ENCODE results near the gene PAM.
A peak's percentile ranks its signal among the peaks of the same experiment; 100 is the strongest.

Gene PAM

DNA sequence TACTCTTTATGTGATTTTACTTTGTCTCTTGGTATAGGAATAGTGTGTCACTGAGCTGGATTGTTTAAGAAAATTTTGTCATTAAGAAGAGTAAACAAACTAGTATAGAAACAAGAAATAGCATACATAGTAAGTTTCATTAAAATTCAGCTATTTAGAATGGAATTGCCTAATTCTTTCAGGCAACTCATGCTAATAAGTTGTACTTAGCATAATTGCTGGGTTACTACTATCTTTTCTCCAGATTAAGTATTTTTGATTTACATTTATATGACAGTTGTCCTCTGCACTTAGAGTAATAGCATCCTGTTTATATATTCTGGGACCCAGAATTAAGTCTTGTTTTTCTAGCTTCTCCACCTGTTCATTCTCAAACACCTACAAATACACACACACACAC is 85.9 kb downstream of the PAM start:
- H2BK120ac ChIP-seq (ENCODE audit: low read depth, low read length): no peak overlapping the region
- no peak overlapping the region for H2BK12ac ChIP-seq (ENCODE audit: low read length in 2 of 2)
- H3K9ac ChIP-seq (ENCODE audit: low read length): no peak overlapping the region
- no peak overlapping the region for H2BK15ac ChIP-seq (ENCODE audit: low read depth, poor library complexity, severe bottlenecking)
- DNase-seq: no peak
- no peak overlapping the region for H3K14ac ChIP-seq (ENCODE audit: low read length in 2 of 2)
- no peaks in the 10 kb centered on the region for H3K9me3 ChIP-seq (ENCODE audit: control insufficient read depth, low read length)
- no peaks in the 10 kb centered on the region for H3K27me3 ChIP-seq (ENCODE audit: control insufficient read depth in 1 of 2, insufficient read depth in 1 of 2, low read length in 2 of 2)
- no peaks in the 10 kb centered on the region for H3K4me1 ChIP-seq (ENCODE audit: control insufficient read depth, insufficient read depth, low read depth, low read length)
- H3K4me3 ChIP-seq (ENCODE audit: insufficient read depth in 1 of 2, low read depth in 1 of 2, low read length in 2 of 2): no peak overlapping the region
- no peak overlapping the region for H2BK5ac ChIP-seq (ENCODE audit: low read depth, low read length, poor library complexity, severe bottlenecking)
- H3K4ac ChIP-seq (ENCODE audit: low read depth in 1 of 2, low read length in 2 of 2): no peak overlapping the region
- H2AK5ac ChIP-seq (ENCODE audit: low read length, severe bottlenecking): no peak overlapping the region
- H4K8ac ChIP-seq (ENCODE audit: low read length): no peak overlapping the region
- no peak overlapping the region for H3K27ac ChIP-seq (ENCODE audit: low read length, poor library complexity, severe bottlenecking)
- no peak overlapping the region for H4K91ac ChIP-seq (ENCODE audit: low read length)
- H3K4me2 ChIP-seq (ENCODE audit: low read length, poor library complexity, severe bottlenecking): no peak overlapping the region
- H3K23ac ChIP-seq (ENCODE audit: low read length in 2 of 2): no peak overlapping the region
- H2AFZ ChIP-seq (ENCODE audit: low read depth, low read length): no peak overlapping the region
- no peak overlapping the region for H3K18ac ChIP-seq (ENCODE audit: low read depth in 1 of 2, low read length in 2 of 2)
- H3K36me3 ChIP-seq (ENCODE audit: control insufficient read depth in 1 of 2, insufficient read depth in 2 of 2, low read depth in 1 of 2, low read length in 2 of 2): peaks cover 0 to 4% of the 10 kb centered on the region in 2 experiments
- peaks cover 17% of the 10 kb centered on the region for H3K79me1 ChIP-seq (replicated peaks; ENCODE audit: low read length, poor library complexity, severe bottlenecking)

DNA sequence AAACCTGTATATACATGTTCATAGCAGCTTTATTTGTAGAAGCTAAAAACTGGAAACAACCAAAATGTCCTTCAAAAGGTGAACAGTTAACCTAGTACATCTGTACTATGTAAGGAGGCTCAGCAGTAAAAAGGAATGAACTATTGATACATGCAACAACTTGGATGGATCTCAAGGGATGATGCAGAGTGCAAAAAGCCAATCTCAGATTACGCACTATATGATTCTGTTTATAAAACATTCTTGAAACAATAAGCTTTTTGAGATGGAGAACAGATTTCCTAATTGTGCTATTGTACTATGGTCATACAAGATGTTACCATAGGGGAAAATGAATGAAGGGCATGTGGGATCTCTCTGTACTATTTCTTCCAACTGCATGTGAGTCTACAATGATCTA is 88.9 kb downstream of the PAM start:
- Histone ChIP-seq H3K14ac (ENCODE audit: low read length in 2 of 2) (no peak overlapping the region), H3K36me3 (ENCODE audit: control insufficient read depth in 1 of 2, insufficient read depth in 2 of 2, low read depth in 1 of 2, low read length in 2 of 2) (peaks cover 0 to 9% of the 10 kb centered on the region in 2 experiments), H2AK5ac (ENCODE audit: low read length, severe bottlenecking) (no peak overlapping the region), H2BK120ac (ENCODE audit: low read depth, low read length) (no peak overlapping the region), H3K4me1 (ENCODE audit: control insufficient read depth, insufficient read depth, low read depth, low read length) (no peaks in the 10 kb centered on the region), H3K27ac (ENCODE audit: low read length, poor library complexity, severe bottlenecking) (no peak overlapping the region), H2BK12ac (ENCODE audit: low read length in 2 of 2) (no peak overlapping the region), H3K79me1 (replicated peaks; ENCODE audit: low read length, poor library complexity, severe bottlenecking) (peaks cover 21% of the 10 kb centered on the region), H3K4ac (ENCODE audit: low read depth in 1 of 2, low read length in 2 of 2) (no peak overlapping the region), H4K91ac (ENCODE audit: low read length) (no peak overlapping the region), H2AFZ (ENCODE audit: low read depth, low read length) (no peak overlapping the region), H3K9me3 (ENCODE audit: control insufficient read depth, low read length) (no peaks in the 10 kb centered on the region), H3K4me3 (ENCODE audit: insufficient read depth in 1 of 2, low read depth in 1 of 2, low read length in 2 of 2) (no peak overlapping the region), H3K9ac (ENCODE audit: low read length) (no peak overlapping the region), H2BK15ac (ENCODE audit: low read depth, poor library complexity, severe bottlenecking) (no peak overlapping the region), H4K8ac (ENCODE audit: low read length) (no peak overlapping the region), H3K27me3 (ENCODE audit: control insufficient read depth in 1 of 2, insufficient read depth in 1 of 2, low read length in 2 of 2) (no peaks in the 10 kb centered on the region), H2BK5ac (ENCODE audit: low read depth, low read length, poor library complexity, severe bottlenecking) (no peak overlapping the region), H3K23ac (ENCODE audit: low read length in 2 of 2) (no peak overlapping the region), H3K4me2 (ENCODE audit: low read length, poor library complexity, severe bottlenecking) (no peak overlapping the region), H3K18ac (ENCODE audit: low read depth in 1 of 2, low read length in 2 of 2) (no peak overlapping the region)
- WGBS: no CpG with 5 or more reads among the region's 1 CpG
- DNase-seq: no peak

DNA sequence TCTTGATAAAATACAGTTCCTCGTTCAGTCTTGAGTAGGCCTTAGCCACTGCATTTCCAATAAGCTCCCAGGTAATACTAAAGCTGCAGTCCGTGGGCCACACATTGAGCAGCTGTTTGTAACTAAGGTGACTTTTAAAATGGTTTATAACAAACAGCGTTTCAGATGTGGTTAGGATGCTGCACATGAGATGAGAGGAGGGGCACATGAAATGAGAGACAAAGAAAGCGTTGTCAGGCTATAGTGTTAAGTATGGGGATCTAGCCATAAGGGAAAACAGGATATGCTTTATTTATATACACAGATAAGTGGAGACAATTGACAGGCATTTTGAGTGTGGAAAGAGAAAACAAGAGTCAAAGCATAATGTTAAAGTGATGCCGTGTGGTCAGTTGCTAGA is 89.9 kb downstream of the PAM start:
- Histone ChIP-seq H3K79me1 (replicated peaks; ENCODE audit: low read length, poor library complexity, severe bottlenecking) (peaks cover 21% of the 10 kb centered on the region), H3K23ac (ENCODE audit: low read length in 2 of 2) (no peak overlapping the region), H3K27me3 (ENCODE audit: control insufficient read depth in 1 of 2, insufficient read depth in 1 of 2, low read length in 2 of 2) (no peaks in the 10 kb centered on the region), H3K4me2 (ENCODE audit: low read length, poor library complexity, severe bottlenecking) (no peak overlapping the region), H4K91ac (ENCODE audit: low read length) (no peak overlapping the region), H3K9ac (ENCODE audit: low read length) (no peak overlapping the region), H2AK5ac (ENCODE audit: low read length, severe bottlenecking) (no peak overlapping the region), H3K36me3 (ENCODE audit: control insufficient read depth in 1 of 2, insufficient read depth in 2 of 2, low read depth in 1 of 2, low read length in 2 of 2) (peaks cover 0 to 9% of the 10 kb centered on the region in 2 experiments), H3K4me3 (ENCODE audit: insufficient read depth in 1 of 2, low read depth in 1 of 2, low read length in 2 of 2) (no peak overlapping the region), H3K14ac (ENCODE audit: low read length in 2 of 2) (no peak overlapping the region), H2BK15ac (ENCODE audit: low read depth, poor library complexity, severe bottlenecking) (no peak overlapping the region), H2BK5ac (ENCODE audit: low read depth, low read length, poor library complexity, severe bottlenecking) (no peak overlapping the region), H2BK12ac (ENCODE audit: low read length in 2 of 2) (no peak overlapping the region), H4K8ac (ENCODE audit: low read length) (no peak overlapping the region), H2BK120ac (ENCODE audit: low read depth, low read length) (no peak overlapping the region), H3K4ac (ENCODE audit: low read depth in 1 of 2, low read length in 2 of 2) (no peak overlapping the region), H3K27ac (ENCODE audit: low read length, poor library complexity, severe bottlenecking) (no peak overlapping the region), H2AFZ (ENCODE audit: low read depth, low read length) (no peak overlapping the region), H3K18ac (ENCODE audit: low read depth in 1 of 2, low read length in 2 of 2) (no peak overlapping the region), H3K9me3 (ENCODE audit: control insufficient read depth, low read length) (no peaks in the 10 kb centered on the region), H3K4me1 (ENCODE audit: control insufficient read depth, insufficient read depth, low read depth, low read length) (no peaks in the 10 kb centered on the region)
- peak; percentile 22 for DNase-seq
- 60% methylated on average over 5 of the region's 5 CpGs for WGBS

DNA sequence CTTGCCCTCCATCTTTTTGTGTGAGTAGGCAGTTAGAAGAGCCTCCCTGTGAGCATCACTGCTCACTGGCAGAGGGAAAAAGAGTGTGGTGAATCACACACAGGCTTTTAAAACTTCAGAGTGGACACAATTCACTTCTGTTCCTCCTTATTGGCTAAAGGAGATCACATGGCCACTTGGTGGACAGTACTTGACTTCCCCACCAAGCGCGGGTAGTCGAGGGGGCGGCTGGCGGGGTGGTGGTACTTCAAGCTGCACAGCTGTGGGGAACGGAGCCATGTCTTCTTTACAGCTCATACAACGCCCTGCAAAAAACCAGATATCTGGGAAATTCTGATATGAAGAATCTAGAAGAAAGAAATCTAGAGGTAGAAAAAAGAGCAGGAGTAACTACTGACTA is 95.4 kb downstream of the PAM start:
- Histone ChIP-seq H3K18ac (ENCODE audit: low read depth in 1 of 2, low read length in 2 of 2) (no peak overlapping the region), H3K14ac (ENCODE audit: low read length in 2 of 2) (no peak overlapping the region), H3K27ac (ENCODE audit: low read length, poor library complexity, severe bottlenecking) (no peak overlapping the region), H3K4me2 (ENCODE audit: low read length, poor library complexity, severe bottlenecking) (no peak overlapping the region), H2BK5ac (ENCODE audit: low read depth, low read length, poor library complexity, severe bottlenecking) (no peak overlapping the region), H2AK5ac (ENCODE audit: low read length, severe bottlenecking) (no peak overlapping the region), H2BK120ac (ENCODE audit: low read depth, low read length) (no peak overlapping the region), H3K9me3 (ENCODE audit: control insufficient read depth, low read length) (no peaks in the 10 kb centered on the region), H3K36me3 (ENCODE audit: control insufficient read depth in 1 of 2, insufficient read depth in 2 of 2, low read depth in 1 of 2, low read length in 2 of 2) (peaks cover 0 to 6% of the 10 kb centered on the region in 2 experiments), H2AFZ (ENCODE audit: low read depth, low read length) (no peak overlapping the region), H3K4me3 (ENCODE audit: insufficient read depth in 1 of 2, low read depth in 1 of 2, low read length in 2 of 2) (no peak overlapping the region), H4K8ac (ENCODE audit: low read length) (no peak overlapping the region), H2BK15ac (ENCODE audit: low read depth, poor library complexity, severe bottlenecking) (no peak overlapping the region), H4K91ac (ENCODE audit: low read length) (no peak overlapping the region), H3K27me3 (ENCODE audit: control insufficient read depth in 1 of 2, insufficient read depth in 1 of 2, low read length in 2 of 2) (no peaks in the 10 kb centered on the region), H3K4ac (ENCODE audit: low read depth in 1 of 2, low read length in 2 of 2) (no peak overlapping the region), H3K23ac (ENCODE audit: low read length in 2 of 2) (no peak overlapping the region), H3K79me1 (replicated peaks; ENCODE audit: low read length, poor library complexity, severe bottlenecking) (peaks cover 21% of the 10 kb centered on the region), H2BK12ac (ENCODE audit: low read length in 2 of 2) (no peak overlapping the region), H3K4me1 (ENCODE audit: control insufficient read depth, insufficient read depth, low read depth, low read length) (peaks cover 3% of the 10 kb centered on the region), H3K9ac (ENCODE audit: low read length) (no peak overlapping the region)
- DNase-seq: no peak
- 90% methylated on average over 7 of the region's 7 CpGs for WGBS
